ENCODE data around the gene SH2D3A.
A peak's percentile ranks its signal among the peaks of the same experiment; 100 is the strongest.
"Not testable (repeated sequence)": the region's sequence is repeated elsewhere in the genome, so short reads cannot be mapped to it uniquely, and the experiment has no call there.

SH2D3A gene

DNA sequence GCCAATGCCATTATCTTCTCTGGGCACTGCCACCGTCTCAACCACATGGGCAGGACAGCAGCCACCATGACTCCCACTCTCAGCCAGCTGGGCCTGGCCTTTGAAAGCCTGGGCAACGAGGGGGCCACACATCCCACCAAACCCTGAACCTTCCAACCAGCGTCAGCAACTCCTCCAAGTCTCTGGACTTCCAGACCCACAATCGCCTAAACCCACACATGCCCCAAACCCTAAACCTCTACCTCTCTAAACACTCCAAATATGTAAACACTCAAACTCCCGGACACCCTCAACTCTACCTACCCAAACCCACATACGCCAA lies 47.7 kb downstream of the SH2D3A start:
- DNase-seq: no peak

GRCh38 chr19:6718741-6719539 lies 48.3 kb downstream of the SH2D3A start:
- DNase-seq: peak in 1 of 2 experiments; percentile 52

- no peak for DNase-seq
Observed at GRCh38 chr19:6718111-6718740, 49.0 kb downstream of the SH2D3A start.

DNA sequence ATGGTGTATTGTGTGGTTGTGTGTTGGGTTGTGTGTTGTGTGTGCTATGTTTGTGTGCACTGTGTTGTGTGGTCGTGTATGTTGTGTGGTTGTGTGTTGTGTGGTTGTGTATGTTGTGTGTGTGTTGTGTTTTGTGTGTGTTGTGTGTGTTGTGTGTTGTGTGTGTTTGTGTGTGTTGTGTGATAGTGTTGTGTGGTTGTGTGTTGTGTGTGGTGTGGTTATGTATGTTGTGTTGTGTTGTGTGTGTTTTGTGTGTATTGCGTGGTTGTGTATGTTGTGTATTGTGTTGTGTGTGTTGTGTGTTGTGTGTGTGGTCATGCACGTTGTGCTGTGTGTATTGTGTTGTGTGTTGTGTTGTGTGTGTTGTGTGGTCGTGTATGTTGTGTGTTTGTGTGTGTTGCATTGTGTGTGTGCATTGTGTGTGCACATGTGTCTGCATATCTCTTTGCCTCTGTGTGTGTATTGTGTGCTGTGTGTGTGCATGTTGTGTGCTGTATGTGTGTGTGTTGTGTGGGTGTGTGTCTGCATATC lies 49.7 kb downstream of the SH2D3A start:
- no peak for DNase-seq

- no peak for DNase-seq
Observed at GRCh38 chr19:6717036-6717435, 50.2 kb downstream of the SH2D3A start.

DNA sequence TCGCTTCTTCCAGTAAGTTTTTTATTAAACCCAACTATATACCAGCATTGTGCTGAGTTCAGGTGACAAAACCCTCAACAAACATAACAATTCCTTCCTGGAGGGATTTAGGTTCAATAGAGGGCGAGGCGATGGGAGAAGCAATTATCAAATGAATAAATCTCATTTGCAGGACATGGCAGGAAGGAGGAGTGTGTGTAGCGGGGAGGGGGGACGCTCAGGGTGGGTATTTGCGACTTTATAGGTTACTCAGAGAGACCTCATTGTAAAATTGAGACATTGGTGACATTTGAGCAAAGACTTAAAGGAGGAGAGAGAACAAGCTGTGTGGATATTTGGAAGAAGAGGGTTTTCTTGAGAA lies 50.6 kb downstream of the SH2D3A start:
- DNase-seq: no peak

DNA sequence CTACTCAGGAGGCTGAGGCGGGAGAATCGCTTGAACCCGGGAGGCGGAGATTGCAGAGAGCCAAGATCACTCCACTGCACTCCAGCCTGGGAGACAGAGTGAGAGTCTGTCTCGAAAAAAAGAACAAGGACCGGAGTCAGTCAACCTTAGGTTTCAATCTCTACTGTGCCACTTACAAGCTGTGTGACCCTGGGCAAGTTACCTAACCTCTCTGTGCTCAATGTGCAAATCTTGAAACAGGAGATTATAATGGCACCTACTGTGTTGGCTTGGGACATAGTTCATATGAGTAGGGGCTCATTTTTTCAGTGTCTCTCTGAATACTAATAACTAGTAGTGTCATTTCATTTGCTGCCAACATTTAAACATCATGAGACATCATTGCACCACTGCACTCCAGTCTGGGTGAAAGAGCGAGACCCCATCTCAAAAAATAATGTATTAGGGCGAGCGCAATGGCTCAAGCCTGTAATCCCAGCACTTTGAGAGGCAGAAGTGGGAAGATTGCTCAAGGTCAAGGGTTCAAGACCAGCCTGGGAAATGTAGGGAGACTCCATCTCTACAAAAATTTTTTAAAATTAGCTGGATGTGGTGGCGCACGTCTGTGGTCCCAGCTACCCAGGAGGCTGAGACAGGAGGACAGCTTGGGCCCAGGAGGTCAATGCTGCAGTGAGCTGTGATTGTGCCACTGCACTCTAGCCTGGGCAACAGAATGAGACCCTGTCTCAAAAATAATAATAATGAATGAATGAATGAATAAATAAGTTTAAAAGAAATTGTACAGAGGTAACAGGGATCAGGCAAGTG lies 52.3 kb downstream of the SH2D3A start:
- DNase-seq: no peak

GRCh38 chr19:6713773-6714692 lies 53.2 kb downstream of the SH2D3A start:
- no peak for DNase-seq

DNA sequence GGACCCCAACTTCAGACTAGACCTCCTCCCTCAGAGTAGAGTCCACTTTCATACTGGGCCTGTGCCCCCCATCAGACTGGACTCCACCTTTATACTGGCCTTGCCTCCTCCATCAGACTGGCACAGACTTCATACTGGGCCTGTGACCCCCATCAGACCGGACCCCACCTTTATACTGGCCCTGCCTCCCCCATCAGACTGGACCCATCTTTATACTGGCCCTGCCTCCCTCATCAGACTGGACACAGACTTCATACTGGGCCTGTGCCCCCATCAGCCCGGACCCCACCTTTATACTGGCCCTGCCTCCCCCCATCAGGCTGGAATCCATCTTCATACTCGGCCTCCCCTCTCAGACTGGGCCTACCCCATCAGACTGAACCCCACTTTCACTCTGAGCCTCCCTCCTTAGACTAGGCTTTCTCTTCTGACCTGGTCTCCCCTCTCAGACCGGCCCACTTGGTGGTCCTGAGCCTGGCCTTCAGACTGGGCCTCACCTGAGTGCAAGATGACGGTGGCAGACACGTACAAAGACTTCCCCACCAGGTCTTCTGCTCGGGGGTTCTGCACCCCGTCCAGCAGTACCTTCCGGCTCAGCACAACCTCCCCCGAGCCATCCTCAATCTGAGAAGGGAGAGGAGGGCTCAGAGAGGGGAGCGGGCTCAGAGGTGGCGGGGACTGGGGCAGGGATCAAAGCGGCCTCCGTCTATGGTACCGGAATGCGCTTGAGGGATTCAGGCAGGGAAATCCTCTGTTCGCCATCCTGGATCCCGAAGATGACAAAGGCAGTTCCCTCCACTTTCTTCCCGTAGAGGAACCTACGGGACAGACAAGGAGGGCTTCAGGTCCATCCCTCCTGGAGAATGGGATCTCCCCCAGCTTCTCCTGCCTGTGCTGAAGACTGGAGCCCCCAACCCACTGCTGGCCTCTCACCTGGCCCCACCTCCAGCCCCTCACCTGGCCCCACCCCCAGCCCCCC lies 54.3 kb downstream of the SH2D3A start:
- DNase-seq: no peak

DNA sequence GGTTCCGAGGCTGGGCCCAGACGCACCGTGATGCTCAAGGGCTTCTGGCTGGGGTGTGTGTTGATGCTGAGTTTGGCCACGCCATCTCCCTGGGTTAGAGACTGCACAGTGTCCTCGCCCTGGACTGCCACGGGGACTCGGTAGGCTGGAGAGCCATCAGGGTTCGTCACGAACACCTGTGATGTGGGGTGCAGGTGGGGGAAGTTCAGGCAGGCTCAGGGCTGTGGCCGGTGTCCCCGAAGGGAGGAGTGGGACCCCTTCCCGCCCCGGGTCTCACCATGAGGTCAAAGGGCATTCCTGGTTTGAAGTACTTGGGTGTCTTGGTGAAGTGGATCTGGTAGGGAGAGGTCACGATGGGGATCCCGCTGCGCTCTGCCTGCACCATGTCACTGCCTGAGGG lies 55.0 kb downstream of the SH2D3A start:
- no peak for DNase-seq

DNA sequence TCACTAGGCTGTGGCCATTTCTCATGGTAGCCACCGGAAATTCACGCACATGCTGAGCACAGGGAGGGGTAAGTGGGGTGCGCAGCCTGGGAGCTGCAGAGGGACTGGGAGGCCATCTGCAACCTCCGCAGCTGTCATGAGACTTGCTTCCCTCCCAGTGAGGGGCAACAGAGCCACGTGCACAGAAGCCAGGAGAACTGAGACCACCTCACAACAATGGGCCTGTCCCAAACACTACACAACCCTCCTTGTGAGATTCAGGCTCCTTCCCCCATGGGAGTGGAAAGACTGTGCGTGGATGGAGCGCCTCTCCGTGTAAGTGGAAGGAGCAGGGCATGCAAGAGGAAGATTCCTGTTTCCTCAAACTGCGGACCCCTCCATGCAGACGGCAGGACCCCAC lies 55.6 kb downstream of the SH2D3A start:
- DNase-seq: no peak

GRCh38 chr19:6711078-6711361 lies 56.2 kb downstream of the SH2D3A start:
- no peak for DNase-seq

GRCh38 chr19:6710273-6711077 lies 56.8 kb downstream of the SH2D3A start:
- DNase-seq: peak in 1 of 2 experiments; percentile 30

DNA sequence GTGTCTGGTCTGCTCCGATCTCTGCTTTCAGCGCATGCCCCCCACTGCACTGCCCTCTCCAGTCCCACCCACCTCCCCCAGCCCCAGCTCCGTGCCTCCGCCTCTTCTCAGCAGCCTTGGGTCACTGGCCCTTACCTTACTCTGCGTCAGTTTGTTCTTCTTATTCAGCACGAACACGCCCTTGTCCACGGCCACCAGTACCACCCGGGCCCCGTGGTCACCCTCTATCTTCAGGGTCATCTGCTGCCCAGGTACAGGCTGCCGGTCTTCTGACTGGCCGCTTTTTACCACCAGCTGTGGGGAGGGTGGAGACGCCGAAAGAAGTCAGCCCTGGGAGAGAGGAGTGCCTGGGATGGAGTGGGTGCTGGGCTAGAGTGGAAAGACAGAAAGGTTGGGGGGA lies 57.7 kb downstream of the SH2D3A start:
- no peak for DNase-seq

GRCh38 chr19:6708913-6709312 lies 58.3 kb downstream of the SH2D3A start:
- DNase-seq: not testable (repeated sequence)

- DNase-seq: no peak
Observed at GRCh38 chr19:6708346-6708745, 58.9 kb downstream of the SH2D3A start.

DNA sequence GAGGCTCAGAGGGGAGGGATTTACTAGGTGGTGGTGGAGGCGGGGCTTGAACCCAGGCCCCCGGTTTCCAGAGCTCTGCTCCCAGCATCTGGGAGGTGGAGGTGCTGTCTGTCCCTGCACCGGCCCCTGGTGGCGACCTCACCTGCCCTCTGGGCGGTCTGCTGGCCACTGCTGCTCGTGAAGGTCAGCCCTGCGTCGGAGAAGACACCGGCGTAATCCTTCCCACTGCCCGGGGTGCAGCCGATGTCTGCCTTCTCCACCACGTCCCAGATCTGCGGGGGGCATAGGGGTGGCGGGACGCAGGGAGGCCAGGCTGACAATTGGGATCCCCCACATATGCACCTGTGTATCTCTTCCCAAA lies 59.6 kb downstream of the SH2D3A start:
- DNase-seq: no peak

DNA sequence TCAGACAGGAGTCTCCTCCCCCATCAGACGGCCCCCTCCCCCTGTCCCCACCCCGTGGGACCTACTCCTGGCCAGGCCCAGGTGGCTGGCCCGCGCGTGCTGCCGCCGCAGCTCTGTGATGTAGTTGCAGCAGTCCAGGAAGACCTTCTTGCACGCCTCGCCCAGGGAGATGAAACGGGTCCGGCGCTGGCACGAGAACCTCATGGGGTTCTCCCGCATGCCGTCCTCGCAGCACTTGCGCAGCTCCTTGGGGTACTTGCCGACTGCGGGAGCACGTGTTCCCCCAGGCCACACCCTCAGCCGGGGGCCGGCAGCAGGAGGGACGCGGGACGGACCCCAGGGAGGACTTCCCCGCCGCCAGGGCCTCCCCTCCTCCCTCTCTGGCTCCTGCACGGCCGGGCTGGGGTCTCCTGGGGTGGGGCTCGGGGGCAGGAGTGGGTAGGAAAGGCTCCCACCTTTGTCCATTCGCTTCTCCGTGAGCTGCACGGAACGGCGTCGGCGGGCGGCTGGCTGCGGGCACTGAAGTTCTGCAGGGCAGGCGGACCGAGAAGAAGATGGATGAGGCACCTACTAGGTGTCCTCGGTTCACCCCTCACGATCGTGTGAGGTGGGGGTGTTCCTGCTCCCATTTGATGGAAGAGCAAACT lies 60.1 kb downstream of the SH2D3A start:
- DNase-seq: no peak

DNA sequence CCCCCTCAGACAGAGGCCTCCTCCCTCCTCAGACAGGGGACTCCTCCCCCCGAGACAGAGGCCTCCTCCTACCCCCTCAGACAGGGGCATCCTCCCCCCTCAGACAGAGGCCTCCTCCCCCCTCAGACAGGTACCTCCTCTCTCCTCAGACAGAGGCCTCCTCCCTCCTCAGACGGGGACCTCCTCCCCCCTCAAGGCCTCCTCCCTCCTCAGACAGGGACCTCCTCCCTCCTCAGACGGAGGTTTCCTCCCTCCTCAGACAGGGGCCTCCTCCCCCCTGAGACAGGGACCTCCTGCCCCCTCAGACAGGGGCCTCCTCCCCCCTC lies 60.6 kb downstream of the SH2D3A start:
- DNase-seq: no peak

- DNase-seq: no peak
Observed at GRCh38 chr19:6705931-6706632, 61.2 kb downstream of the SH2D3A start.
